ENCODE data around the gene METTL25B. TPM values are rescaled to one million over a fixed set of nuclear protein-coding genes. Genes with fewer than 3 reads are reported as not detected.

The METTL25B gene
- total and polyA plus RNA-seq, 4 donors = 20.7 to 46.2 (median 28.9) TPM

- H3K36me3 ChIP-seq (ENCODE audit: control insufficient read depth in 1 of 2, insufficient read depth in 2 of 2, low read length in 1 of 2) = no peaks in the 10 kb centered on the region
- H3K27ac ChIP-seq (ENCODE audit: low read depth in 1 of 2, low read length in 2 of 2) = no peak overlapping the region
- H3K4me3 ChIP-seq (ENCODE audit: low read length in 2 of 2) = no peak overlapping the region
- WGBS, 2 donors = 89 to 91% methylated on average over 3 of the region's 3 CpGs
- no peaks in the 10 kb centered on the region for H3K27me3 ChIP-seq (ENCODE audit: control insufficient read depth in 1 of 2, insufficient read depth in 2 of 2, low read length in 1 of 2)
- no peaks in the 10 kb centered on the region for H3K9me3 ChIP-seq (ENCODE audit: control insufficient read depth, low read length)
- no peak for DNase-seq
- no peak for ATAC-seq (ENCODE audit: low FRiP score)
- intact Hi-C loops (cut with DNase I) = no loop called here
- peaks cover 2 to 10% of the 10 kb centered on the region in 2 donors for H3K4me1 ChIP-seq (ENCODE audit: control insufficient read depth in 1 of 2, insufficient read depth in 2 of 2, low read length in 2 of 2)
Observed at GRCh38 chr1:156773607-156774006, 45.3 kb downstream of the METTL25B start.

GRCh38 chr1:156775799-156776198 lies 47.5 kb downstream of the METTL25B start:
- DNase-seq (no peak), ATAC-seq (ENCODE audit: low FRiP score) (no peak)
- Histone ChIP-seq H3K4me1 (ENCODE audit: control insufficient read depth in 1 of 2, insufficient read depth in 2 of 2, low read length in 2 of 2) (peaks cover 2 to 7% of the 10 kb centered on the region in 2 donors), H3K36me3 (ENCODE audit: control insufficient read depth in 1 of 2, insufficient read depth in 2 of 2, low read length in 1 of 2) (no peaks in the 10 kb centered on the region), H3K9me3 (ENCODE audit: control insufficient read depth, low read length) (no peaks in the 10 kb centered on the region), H3K27me3 (ENCODE audit: control insufficient read depth in 1 of 2, insufficient read depth in 2 of 2, low read length in 1 of 2) (no peaks in the 10 kb centered on the region), H3K4me3 (ENCODE audit: low read length in 2 of 2) (no peak overlapping the region), H3K27ac (ENCODE audit: low read depth in 1 of 2, low read length in 2 of 2) (no peak overlapping the region)
- intact Hi-C loops (cut with DNase I) = no loop called here
- WGBS, 2 donors = 77 to 78% methylated on average over 5 of the region's 5 CpGs

- DNase-seq = no peak
- no peaks in the 10 kb centered on the region for H3K9me3 ChIP-seq (ENCODE audit: control insufficient read depth, low read length)
- no peak overlapping the region for H3K4me3 ChIP-seq (ENCODE audit: low read length in 2 of 2)
- peaks cover 2 to 7% of the 10 kb centered on the region in 2 donors for H3K4me1 ChIP-seq (ENCODE audit: control insufficient read depth in 1 of 2, insufficient read depth in 2 of 2, low read length in 2 of 2)
- intact Hi-C loops (cut with DNase I) = no loop called here
- no peak overlapping the region for H3K27ac ChIP-seq (ENCODE audit: low read depth in 1 of 2, low read length in 2 of 2)
- no peaks in the 10 kb centered on the region for H3K27me3 ChIP-seq (ENCODE audit: control insufficient read depth in 1 of 2, insufficient read depth in 2 of 2, low read length in 1 of 2)
- no peaks in the 10 kb centered on the region for H3K36me3 ChIP-seq (ENCODE audit: control insufficient read depth in 1 of 2, insufficient read depth in 2 of 2, low read length in 1 of 2)
- ATAC-seq (ENCODE audit: low FRiP score) = no peak
- WGBS, 2 donors = 53 to 61% methylated on average over 4 of the region's 4 CpGs
Observed at GRCh38 chr1:156776942-156777341, 48.7 kb downstream of the METTL25B start.

GRCh38 chr1:156777573-156777972 lies 49.3 kb downstream of the METTL25B start:
- no peak overlapping the region for H3K27ac ChIP-seq (ENCODE audit: low read depth in 1 of 2, low read length in 2 of 2)
- intact Hi-C loops (cut with DNase I) = no loop called here
- DNase-seq (no peak), ATAC-seq (ENCODE audit: low FRiP score) (no peak)
- WGBS, 2 donors = 43 to 54% methylated on average over 1 of the region's 1 CpG
- H3K27me3 ChIP-seq (ENCODE audit: control insufficient read depth in 1 of 2, insufficient read depth in 2 of 2, low read length in 1 of 2) = no peaks in the 10 kb centered on the region
- H3K9me3 ChIP-seq (ENCODE audit: control insufficient read depth, low read length) = no peaks in the 10 kb centered on the region
- H3K4me3 ChIP-seq (ENCODE audit: low read length in 2 of 2) = no peak overlapping the region
- H3K36me3 ChIP-seq (ENCODE audit: control insufficient read depth in 1 of 2, insufficient read depth in 2 of 2, low read length in 1 of 2) = no peaks in the 10 kb centered on the region
- H3K4me1 ChIP-seq (ENCODE audit: control insufficient read depth in 1 of 2, insufficient read depth in 2 of 2, low read length in 2 of 2) = peaks cover 2 to 4% of the 10 kb centered on the region in 2 donors

GRCh38 chr1:156781585-156782186 lies 53.4 kb downstream of the METTL25B start:
- intact Hi-C loops (cut with DNase I) = no loop called here
- DNase-seq (no peak), ATAC-seq (ENCODE audit: low FRiP score) (no peak)
- Histone ChIP-seq H3K4me1 (ENCODE audit: control insufficient read depth in 1 of 2, insufficient read depth in 2 of 2, low read length in 2 of 2) (no peaks in the 10 kb centered on the region), H3K27ac (ENCODE audit: low read depth in 1 of 2, low read length in 2 of 2) (no peak overlapping the region), H3K36me3 (ENCODE audit: control insufficient read depth in 1 of 2, insufficient read depth in 2 of 2, low read length in 1 of 2) (peaks cover 0 to 4% of the 10 kb centered on the region in 2 donors), H3K4me3 (ENCODE audit: low read length in 2 of 2) (no peak overlapping the region), H3K27me3 (ENCODE audit: control insufficient read depth in 1 of 2, insufficient read depth in 2 of 2, low read length in 1 of 2) (no peaks in the 10 kb centered on the region), H3K9me3 (ENCODE audit: control insufficient read depth, low read length) (no peaks in the 10 kb centered on the region)

- WGBS, 2 donors = 91 to 92% methylated on average over 6 of the region's 6 CpGs
- ATAC-seq (ENCODE audit: low FRiP score) (no peak), DNase-seq (no peak)
- Histone ChIP-seq H3K4me3 (ENCODE audit: low read length in 2 of 2) (no peak overlapping the region), H3K36me3 (ENCODE audit: control insufficient read depth in 1 of 2, insufficient read depth in 2 of 2, low read length in 1 of 2) (peaks cover 0 to 8% of the 10 kb centered on the region in 2 donors), H3K27me3 (ENCODE audit: control insufficient read depth in 1 of 2, insufficient read depth in 2 of 2, low read length in 1 of 2) (no peaks in the 10 kb centered on the region), H3K9me3 (ENCODE audit: control insufficient read depth, low read length) (no peaks in the 10 kb centered on the region), H3K27ac (ENCODE audit: low read depth in 1 of 2, low read length in 2 of 2) (no peak overlapping the region), H3K4me1 (ENCODE audit: control insufficient read depth in 1 of 2, insufficient read depth in 2 of 2, low read length in 2 of 2) (no peaks in the 10 kb centered on the region)
- intact Hi-C loops (cut with DNase I) = no loop called here
Observed at GRCh38 chr1:156785458-156785857, 57.2 kb downstream of the METTL25B start.

Other genes with a start within 250 kb of the METTL25B start
- 10 to 100 TPM; 82.1 to 95.8 TPM for gene MEF2D, start 227.7 kb upstream of the METTL25B start, total RNA-seq
- gene MEF2D, start 227.7 kb upstream of the METTL25B start, polyA plus RNA-seq = 10 to 100 TPM in 1 of 2 donors, 1 to 10 TPM in 1; 8.1 to 27.4 TPM
- gene IQGAP3, start 155.9 kb upstream of the METTL25B start, total RNA-seq = 1 to 10 TPM in 1 of 2 donors, under 1 TPM in 1; 0.58 to 2.3 TPM
- under 1 TPM; 0.10 to 0.38 TPM for gene IQGAP3, start 155.9 kb upstream of the METTL25B start, polyA plus RNA-seq
- under 1 TPM in 1 of 2 donors, not detected in 1; 0.36 TPM for gene TTC24, start 148.7 kb upstream of the METTL25B start, total RNA-seq
- not detected for gene TTC24, start 148.7 kb upstream of the METTL25B start, polyA plus RNA-seq
- 10 to 100 TPM; 41.5 to 46.0 TPM for gene NAXE, start 136.7 kb upstream of the METTL25B start, total RNA-seq
- 10 to 100 TPM; 67.7 to 69.4 TPM for gene NAXE, start 136.7 kb upstream of the METTL25B start, polyA plus RNA-seq
- gene GPATCH4, start 127.0 kb upstream of the METTL25B start, total RNA-seq = 10 to 100 TPM; 15.6 to 24.0 TPM
- gene GPATCH4, start 127.0 kb upstream of the METTL25B start, polyA plus RNA-seq = 10 to 100 TPM; 12.2 to 22.4 TPM
- under 1 TPM; 0.39 to 0.94 TPM for gene HAPLN2, start 109.1 kb upstream of the METTL25B start, total RNA-seq
- under 1 TPM in 1 of 2 donors, not detected in 1; 0.13 TPM for gene HAPLN2, start 109.1 kb upstream of the METTL25B start, polyA plus RNA-seq
- gene BCAN, start 86.4 kb upstream of the METTL25B start, total RNA-seq = under 1 TPM in 1 of 2 donors, not detected in 1; 0.36 TPM
- gene BCAN, start 86.4 kb upstream of the METTL25B start, polyA plus RNA-seq = under 1 TPM in 1 of 2 donors, not detected in 1; 0.95 TPM
- 10 to 100 TPM; 47.9 to 57.2 TPM for gene NES, start 51.1 kb upstream of the METTL25B start, total RNA-seq
- gene NES, start 51.1 kb upstream of the METTL25B start, polyA plus RNA-seq = 1 to 10 TPM; 5.5 to 8.0 TPM
- 10 to 100 TPM in 1 of 2 donors, 1 to 10 TPM in 1; 3.8 to 34.4 TPM for gene CRABP2, start 22.9 kb upstream of the METTL25B start, total RNA-seq
- gene CRABP2, start 22.9 kb upstream of the METTL25B start, polyA plus RNA-seq = 1 to 10 TPM; 6.5 to 7.8 TPM
- gene ISG20L2, start 297 bp downstream of the METTL25B start, total RNA-seq = 10 to 100 TPM; 20.6 to 26.9 TPM
- gene ISG20L2, start 297 bp downstream of the METTL25B start, polyA plus RNA-seq = 10 to 100 TPM; 11.7 to 20.2 TPM
- gene MRPL24, start 12.6 kb downstream of the METTL25B start, total RNA-seq = 10 to 100 TPM; 44.0 to 46.1 TPM
- 10 to 100 TPM; 68.5 to 73.1 TPM for gene MRPL24, start 12.6 kb downstream of the METTL25B start, polyA plus RNA-seq
- gene HDGF, start 23.2 kb downstream of the METTL25B start, total RNA-seq = 100 to 1,000 TPM; 106 to 135 TPM
- gene HDGF, start 23.2 kb downstream of the METTL25B start, polyA plus RNA-seq = 100 to 1,000 TPM in 1 of 2 donors, 10 to 100 TPM in 1; 94.9 to 126 TPM
- 10 to 100 TPM; 41.0 to 50.2 TPM for gene PRCC, start 39.1 kb downstream of the METTL25B start, total RNA-seq
- gene PRCC, start 39.1 kb downstream of the METTL25B start, polyA plus RNA-seq = 10 to 100 TPM; 17.2 to 43.5 TPM
- gene SH2D2A, start 88.4 kb downstream of the METTL25B start, total RNA-seq = 1 to 10 TPM; 2.7 to 2.9 TPM
- under 1 TPM in 1 of 2 donors, not detected in 1; 0.38 TPM for gene SH2D2A, start 88.4 kb downstream of the METTL25B start, polyA plus RNA-seq
- gene INSRR, start 130.6 kb downstream of the METTL25B start, total RNA-seq = under 1 TPM in 1 of 2 donors, not detected in 1; 0.51 TPM
- gene INSRR, start 130.6 kb downstream of the METTL25B start, polyA plus RNA-seq = not detected
- 1 to 10 TPM; 1.2 to 3.5 TPM for gene NTRK1, start 132.4 kb downstream of the METTL25B start, total RNA-seq
- gene NTRK1, start 132.4 kb downstream of the METTL25B start, polyA plus RNA-seq = under 1 TPM; 0.50 to 0.56 TPM
- gene PEAR1, start 165.2 kb downstream of the METTL25B start, total RNA-seq = 10 to 100 TPM; 17.4 to 32.9 TPM
- 10 to 100 TPM in 1 of 2 donors, 1 to 10 TPM in 1; 5.6 to 46.6 TPM for gene PEAR1, start 165.2 kb downstream of the METTL25B start, polyA plus RNA-seq
- gene LRRC71, start 192.2 kb downstream of the METTL25B start, total RNA-seq = 1 to 10 TPM in 1 of 2 donors, under 1 TPM in 1; 0.42 to 1.3 TPM
- gene LRRC71, start 192.2 kb downstream of the METTL25B start, polyA plus RNA-seq = 1 to 10 TPM in 1 of 2 donors, not detected in 1; 2.4 TPM

All from aorta (tissue), 5 donors.